Activated T-cell treated with anti-CD3 and anti-CD28 coated beads, Interleukin-2, amount 50 U/mL, for 4 hours (primary cell): ENCODE data around the gene RHO. TPM values are rescaled to one million over a fixed set of nuclear protein-coding genes. Genes with fewer than 3 reads are reported as not detected.

Experiments
- ATAC-seq, 2 donors: fragments of 200-7000 bp; cut with Tn5 transposase; one replicate each; pipeline ENCODE4 v1.10.0; 2021
- DNase-seq: peaks from one replicate; pipeline ENCODE4 v3.0.0-alpha.2; 2020
- H3K27me3 Mint-ChIP-seq: one replicate; pipeline ENCODE4 v1.8.0; 2021; ENCODE audit warnings: low read depth, mixed read lengths
- H3K36me3 Mint-ChIP-seq: one replicate; pipeline ENCODE4 v1.8.0; 2022; ENCODE audit warnings: mixed read lengths; ENCODE audit not compliant: insufficient read depth
- H3K4me1 Mint-ChIP-seq: one replicate; pipeline ENCODE4 v1.8.0; 2021; ENCODE audit warnings: low read depth, mixed read lengths
- H3K4me3 Mint-ChIP-seq: one replicate; pipeline ENCODE4 v1.8.0; 2021; ENCODE audit warnings: mild to moderate bottlenecking, moderate library complexity, mixed read lengths
- H3K9me3 Mint-ChIP-seq: one replicate; pipeline ENCODE4 v1.8.0; 2021; ENCODE audit warnings: mixed read lengths
- total RNA-seq, 3 donors: library from RNA; stranded (reverse); gene quantifications; one replicate each; pipeline ENCODE4 v1.2.1, GENCODE V29; 2021

RHO gene
- total RNA-seq, 3 donors from 2014 or later: not detected

DNA sequence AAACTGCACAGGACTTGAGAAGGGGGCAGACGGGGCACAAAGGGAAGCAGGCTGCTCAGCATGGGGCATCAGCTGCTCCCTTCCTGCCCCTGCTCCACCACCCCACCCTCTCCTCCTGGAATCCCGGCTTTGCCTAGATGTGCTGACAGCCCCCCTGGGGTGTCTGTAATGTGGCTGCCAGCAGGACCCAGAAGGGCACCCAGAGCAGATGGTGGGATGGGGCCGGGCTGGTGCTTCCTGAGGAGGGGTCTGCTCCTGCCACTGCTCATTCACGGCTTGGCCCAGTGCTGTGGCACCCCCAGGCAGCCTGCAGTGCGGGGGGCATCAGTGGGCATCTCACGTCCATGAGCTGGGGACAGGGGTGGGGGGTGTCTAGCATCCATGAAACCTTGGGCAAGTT, 24.7 kb downstream of the RHO start:
- H3K4me3 Mint-ChIP-seq: no peak overlapping the region
- no peaks in the 10 kb centered on the region for H3K36me3 Mint-ChIP-seq
- H3K4me1 Mint-ChIP-seq: peaks cover 13% of the 10 kb centered on the region
- DNase-seq (no peak), ATAC-seq (no peak)
- peaks cover 6% of the 10 kb centered on the region for H3K27me3 Mint-ChIP-seq
- H3K9me3 Mint-ChIP-seq: no peaks in the 10 kb centered on the region

DNA sequence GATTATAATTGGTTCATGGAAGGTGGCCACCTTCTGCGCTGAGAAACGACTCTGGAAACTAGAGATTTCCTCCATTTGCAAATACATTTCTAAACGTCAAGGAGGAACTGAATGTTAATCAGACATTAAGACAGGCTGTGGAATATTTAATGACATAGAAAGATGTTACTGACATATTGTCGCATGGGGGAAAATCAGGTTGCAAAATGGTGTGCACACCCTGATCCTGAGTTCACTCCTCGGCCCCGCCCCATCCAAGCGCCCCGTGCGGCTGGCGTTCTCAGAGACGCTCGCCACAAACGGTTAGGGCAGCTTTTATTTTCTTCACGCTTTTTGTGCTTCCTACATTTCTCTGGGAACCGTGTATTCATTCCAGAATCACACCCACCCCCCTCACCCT, 25.3 kb downstream of the RHO start:
- H3K4me3 Mint-ChIP-seq: peak overlapping the region; percentile 12
- no peaks in the 10 kb centered on the region for H3K36me3 Mint-ChIP-seq
- DNase-seq (no peak), ATAC-seq (no peak)
- peaks cover 16% of the 10 kb centered on the region for H3K4me1 Mint-ChIP-seq
- H3K9me3 Mint-ChIP-seq: no peaks in the 10 kb centered on the region
- H3K27me3 Mint-ChIP-seq: peaks cover 6% of the 10 kb centered on the region

DNA sequence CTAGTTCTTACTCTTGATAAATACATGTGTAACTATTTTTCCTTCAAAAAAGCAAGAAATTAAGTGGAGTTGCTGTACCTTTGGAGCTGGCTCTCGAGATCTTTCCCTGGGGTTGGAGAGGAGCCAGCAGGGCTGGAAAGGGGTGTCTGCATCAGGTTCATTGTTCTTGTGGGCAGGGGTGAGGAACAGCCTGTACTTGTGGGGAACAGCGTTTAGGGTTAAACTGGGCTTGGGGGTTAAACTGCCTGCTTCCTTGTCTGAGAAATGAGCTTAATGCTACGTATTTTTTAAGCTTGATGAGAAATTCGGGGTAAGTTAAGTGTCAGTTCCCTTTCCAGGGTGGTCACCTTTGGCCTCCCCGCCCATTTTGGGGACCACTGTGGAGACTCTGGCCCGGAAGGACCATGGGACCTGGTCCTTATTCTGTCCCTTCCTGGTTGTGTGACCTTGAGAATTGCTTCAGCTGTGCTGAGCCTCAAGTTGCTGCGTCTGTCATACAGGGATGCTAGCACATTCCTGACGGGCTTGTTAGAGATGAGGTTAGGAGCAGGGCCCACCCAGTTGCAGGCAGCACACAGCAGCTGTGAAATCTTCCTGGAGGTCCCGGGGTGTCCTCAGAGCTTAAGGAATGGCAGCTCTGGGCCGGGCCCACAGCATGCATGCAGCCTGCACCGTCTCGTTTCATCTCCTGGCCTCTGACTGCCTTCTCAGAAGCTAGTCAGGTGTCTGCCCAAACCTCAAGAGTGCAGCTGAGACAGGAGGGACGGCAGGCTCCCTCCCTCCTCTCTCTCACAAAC, 26.1 kb downstream of the RHO start:
- peaks cover 16% of the 10 kb centered on the region for H3K4me1 Mint-ChIP-seq
- no peaks in the 10 kb centered on the region for H3K9me3 Mint-ChIP-seq
- H3K27me3 Mint-ChIP-seq: peaks cover 6% of the 10 kb centered on the region
- DNase-seq (no peak), ATAC-seq (no peak)
- H3K36me3 Mint-ChIP-seq: no peaks in the 10 kb centered on the region
- H3K4me3 Mint-ChIP-seq: no peak overlapping the region

GRCh38 chr3:129555153-129555550, 26.7 kb downstream of the RHO start:
- DNase-seq (no peak), ATAC-seq (no peak)
- Mint-ChIP-seq H3K27me3 (peaks cover 6% of the 10 kb centered on the region), H3K4me3 (no peak overlapping the region), H3K9me3 (no peaks in the 10 kb centered on the region), H3K36me3 (no peaks in the 10 kb centered on the region), H3K4me1 (peaks cover 16% of the 10 kb centered on the region)

DNA sequence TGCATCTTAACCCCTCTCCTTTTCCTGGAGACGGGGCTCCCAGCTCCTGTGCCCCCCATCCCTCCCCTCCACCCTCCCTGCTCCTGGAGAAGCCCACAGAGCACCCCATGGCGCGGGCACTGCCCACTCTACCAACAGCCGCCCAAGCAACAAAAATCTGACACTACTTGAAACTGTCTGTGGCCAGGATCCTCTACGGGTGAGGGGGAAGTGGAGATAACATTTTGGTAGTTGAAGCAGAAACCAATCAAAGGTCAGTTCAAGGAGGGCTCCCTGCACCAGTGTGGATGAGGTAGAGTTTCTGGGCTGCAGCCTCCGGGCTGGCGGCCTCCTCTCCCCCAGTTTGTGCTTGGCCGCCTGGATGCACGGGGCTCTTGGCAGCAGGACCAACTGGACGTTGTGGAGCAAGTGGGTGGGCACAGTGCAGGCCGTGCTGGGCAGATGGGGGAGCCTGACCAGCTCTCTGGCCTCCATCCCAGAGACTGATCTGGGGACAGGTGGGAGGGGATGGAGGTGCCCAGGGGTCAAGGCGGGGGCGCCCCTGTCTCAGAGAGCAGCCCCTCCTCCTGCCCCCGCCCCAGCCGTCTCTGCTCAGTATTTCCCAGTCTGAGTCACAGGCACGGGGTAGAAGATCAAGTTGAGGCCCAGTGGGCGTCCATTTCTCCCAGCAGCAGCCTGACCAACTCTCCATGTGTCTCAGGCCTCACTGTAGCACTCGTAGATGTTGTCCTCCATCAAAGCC, 27.3 kb downstream of the RHO start:
- Mint-ChIP-seq H3K9me3 (no peaks in the 10 kb centered on the region), H3K4me3 (no peak overlapping the region), H3K4me1 (peaks cover 16% of the 10 kb centered on the region), H3K27me3 (peaks cover 6% of the 10 kb centered on the region), H3K36me3 (no peaks in the 10 kb centered on the region)
- ATAC-seq (no peak), DNase-seq (no peak)

DNA sequence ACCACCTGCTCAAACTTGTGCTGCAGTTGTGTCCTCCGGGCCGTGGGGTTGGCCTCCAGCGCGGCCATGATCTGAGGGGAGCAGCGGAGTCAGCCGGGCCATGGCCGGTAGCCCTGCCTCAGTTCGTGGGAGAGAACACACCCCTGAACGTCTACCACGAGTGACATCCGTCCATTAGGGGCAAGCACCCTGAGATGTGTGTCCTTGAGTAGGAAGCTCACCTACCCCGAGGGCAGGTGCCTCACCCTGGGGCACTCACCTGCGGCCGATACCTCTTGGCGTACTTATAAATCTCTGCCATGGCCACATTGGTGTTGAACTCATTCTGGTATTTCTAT, 27.9 kb downstream of the RHO start:
- Mint-ChIP-seq H3K27me3 (peaks cover 6% of the 10 kb centered on the region), H3K4me3 (no peak overlapping the region), H3K4me1 (peaks cover 16% of the 10 kb centered on the region), H3K36me3 (no peaks in the 10 kb centered on the region), H3K9me3 (no peaks in the 10 kb centered on the region)
- ATAC-seq: no peak
- DNase-seq: no peak

GRCh38 chr3:129556890-129557547, 28.6 kb downstream of the RHO start:
- H3K4me1 Mint-ChIP-seq: peaks cover 16% of the 10 kb centered on the region
- no peak for ATAC-seq
- no peak for DNase-seq

DNA sequence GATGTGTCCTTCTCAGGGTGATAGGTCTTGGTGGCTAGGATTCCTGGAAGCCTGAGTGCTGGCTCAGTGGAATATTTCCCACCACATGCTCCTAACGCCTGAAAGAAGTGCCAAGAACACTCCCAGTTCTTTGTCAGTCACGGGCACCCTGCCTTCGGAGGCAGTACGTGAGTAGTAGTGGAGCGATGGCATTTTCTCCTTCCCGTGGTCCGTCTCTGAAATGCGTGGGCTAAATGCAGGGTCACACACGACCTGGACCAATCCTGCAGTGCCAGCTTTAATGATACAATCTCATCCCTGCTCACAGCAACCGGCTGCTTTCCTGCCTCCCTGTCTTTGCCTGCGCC, 29.1 kb downstream of the RHO start:
- no peak overlapping the region for H3K4me3 Mint-ChIP-seq
- peaks cover 16% of the 10 kb centered on the region for H3K4me1 Mint-ChIP-seq

More at GRCh38 chr3:129556890-129557547, 28.6 kb downstream of the RHO start:
- peaks cover 6% of the 10 kb centered on the region for H3K27me3 Mint-ChIP-seq
- H3K4me3 Mint-ChIP-seq: no peak overlapping the region
- no peaks in the 10 kb centered on the region for H3K9me3 Mint-ChIP-seq
- no peaks in the 10 kb centered on the region for H3K36me3 Mint-ChIP-seq

GRCh38 chr3:129558081-129558771, 29.8 kb downstream of the RHO start:
- Mint-ChIP-seq H3K4me1 (peaks cover 16% of the 10 kb centered on the region), H3K9me3 (no peaks in the 10 kb centered on the region), H3K36me3 (no peaks in the 10 kb centered on the region), H3K27me3 (peaks cover 2% of the 10 kb centered on the region), H3K4me3 (no peak overlapping the region)
- ATAC-seq: no peak
- no peak for DNase-seq

More for the DNA sequence above, 29.1 kb downstream of the RHO start:
- no peak for ATAC-seq
- no peak for DNase-seq
- no peaks in the 10 kb centered on the region for H3K36me3 Mint-ChIP-seq
- peaks cover 6% of the 10 kb centered on the region for H3K27me3 Mint-ChIP-seq
- H3K9me3 Mint-ChIP-seq: no peaks in the 10 kb centered on the region

DNA sequence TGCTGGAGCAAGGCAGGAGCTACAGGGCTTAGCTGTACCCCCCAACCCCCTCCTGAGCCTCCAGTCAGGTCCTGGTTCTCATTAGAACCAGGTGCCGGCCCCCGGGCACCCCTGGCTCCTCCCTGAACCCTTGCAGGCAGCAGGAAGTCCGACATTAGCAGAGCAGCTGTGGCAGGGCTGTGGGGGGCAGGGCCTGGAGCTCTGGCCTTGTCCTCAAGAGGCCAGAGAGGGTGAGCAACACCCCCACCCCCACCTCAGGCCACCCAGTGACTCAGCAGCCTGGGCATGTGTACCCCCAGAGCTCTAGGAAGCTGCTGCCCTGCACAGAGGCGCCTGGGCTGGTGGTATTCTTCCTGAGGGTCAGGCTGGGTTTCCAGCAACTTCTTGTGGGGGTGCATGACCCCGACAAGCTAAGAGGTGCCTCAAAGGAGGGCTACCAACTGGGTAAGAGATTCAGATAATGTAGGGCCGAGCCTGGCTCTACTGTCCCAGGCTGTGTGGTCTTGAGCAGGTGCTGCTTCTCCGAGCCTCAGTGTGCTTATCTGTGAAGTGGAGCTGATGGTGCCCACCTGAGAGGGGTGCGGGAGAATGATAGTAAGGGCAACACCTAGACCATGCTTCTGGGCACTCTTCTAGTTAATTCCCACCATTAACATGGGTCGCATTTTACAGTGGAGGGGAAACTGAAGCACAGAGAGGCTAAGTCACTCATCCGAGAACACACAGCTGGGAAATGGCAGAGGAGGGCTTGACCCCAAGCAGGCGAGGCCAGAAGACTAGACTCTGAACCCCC, 30.5 kb downstream of the RHO start:
- Mint-ChIP-seq H3K9me3 (no peaks in the 10 kb centered on the region), H3K4me1 (peaks cover 12% of the 10 kb centered on the region), H3K36me3 (no peaks in the 10 kb centered on the region), H3K27me3 (peaks cover 2% of the 10 kb centered on the region), H3K4me3 (no peak overlapping the region)
- DNase-seq (no peak), ATAC-seq (no peak)

DNA sequence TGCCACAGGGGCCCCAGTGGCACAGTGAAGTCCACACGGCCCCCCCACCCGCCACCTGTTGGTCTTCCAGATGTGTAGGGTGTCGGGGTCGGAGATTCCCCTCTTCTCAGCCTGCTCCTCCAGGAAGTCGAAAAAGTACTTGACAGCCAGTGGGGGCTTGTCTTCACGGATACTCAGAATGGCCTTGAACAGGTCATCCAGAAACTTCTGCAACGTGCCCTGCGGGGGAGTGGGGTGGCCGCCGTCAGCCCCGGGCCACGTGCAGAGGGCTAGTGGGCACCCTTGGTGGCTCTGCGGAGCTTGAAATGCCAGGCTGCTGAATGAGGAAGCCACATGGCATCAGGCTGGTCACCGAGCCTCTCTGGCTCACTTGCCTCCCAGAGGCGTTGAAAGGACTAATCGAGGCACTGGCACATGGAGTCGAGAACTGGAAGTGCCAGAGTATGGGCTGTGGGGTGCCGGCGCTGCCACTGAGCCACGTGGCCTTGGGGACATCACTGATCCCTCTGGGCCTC, 31.2 kb downstream of the RHO start:
- Mint-ChIP-seq H3K9me3 (no peaks in the 10 kb centered on the region), H3K36me3 (no peaks in the 10 kb centered on the region), H3K27me3 (no peaks in the 10 kb centered on the region), H3K4me1 (peaks cover 6% of the 10 kb centered on the region), H3K4me3 (no peak overlapping the region)
- ATAC-seq: no peak
- no peak for DNase-seq

GRCh38 chr3:129560269-129560787, 31.9 kb downstream of the RHO start:
- ATAC-seq (no peak), DNase-seq (no peak)
- Mint-ChIP-seq H3K9me3 (no peaks in the 10 kb centered on the region), H3K4me3 (no peak overlapping the region), H3K4me1 (peaks cover 6% of the 10 kb centered on the region), H3K36me3 (no peaks in the 10 kb centered on the region), H3K27me3 (no peaks in the 10 kb centered on the region)

- peaks cover 6% of the 10 kb centered on the region for H3K4me1 Mint-ChIP-seq
- no peak for ATAC-seq
- H3K27me3 Mint-ChIP-seq: no peaks in the 10 kb centered on the region
- H3K9me3 Mint-ChIP-seq: no peaks in the 10 kb centered on the region
- H3K4me3 Mint-ChIP-seq: no peak overlapping the region
- no peaks in the 10 kb centered on the region for H3K36me3 Mint-ChIP-seq
- no peak for DNase-seq
Measured at GRCh38 chr3:129560911-129561594, 32.6 kb downstream of the RHO start.
